Peyer's patch (tissue), 4 donors: ENCODE measurements around the gene BBS4.

ENCODE experiments used
- CTCF ChIP-seq, 6 experiments: fragments of 450-650 bp in 4 of 6; fragments of 200-600 bp in 2 of 6; sonication (generic) in 1 of 6; IDR thresholded peaks; one replicate each; pipeline ENCODE4 v1.5.1; 2017 to 2019; ENCODE audit warnings: antibody characterized with exemption in 6 of 6, mild to moderate bottlenecking in 3 of 6, moderate library complexity in 1 of 6
- POLR2A ChIP-seq, 2 donors: fragments of 450-650 bp; IDR thresholded peaks; one replicate each; pipeline ENCODE4 v1.5.1; 2017; ENCODE audit warnings: antibody characterized with exemption in 2 of 2, mild to moderate bottlenecking in 2 of 2, moderate library complexity in 2 of 2

- TF ChIP-seq CTCF (IDR thresholded peaks at IDR 0.05), result no peak
- no peak for TF ChIP-seq POLR2A (IDR thresholded peaks at IDR 0.05)
Observed at GRCh38 chr15:72786242-72786641, 100.2 kb downstream of the BBS4 start.
